ENCODE results near the gene DNER. TPM values are rescaled to one million over a fixed set of nuclear protein-coding genes. Genes with fewer than 3 reads are reported as not detected.

Gene DNER
- polyA plus RNA-seq, 1 of the 3 experiments (the other 2 are of a cell fraction), result 1.4 TPM

- TF ChIP-seq, protein P1, sequence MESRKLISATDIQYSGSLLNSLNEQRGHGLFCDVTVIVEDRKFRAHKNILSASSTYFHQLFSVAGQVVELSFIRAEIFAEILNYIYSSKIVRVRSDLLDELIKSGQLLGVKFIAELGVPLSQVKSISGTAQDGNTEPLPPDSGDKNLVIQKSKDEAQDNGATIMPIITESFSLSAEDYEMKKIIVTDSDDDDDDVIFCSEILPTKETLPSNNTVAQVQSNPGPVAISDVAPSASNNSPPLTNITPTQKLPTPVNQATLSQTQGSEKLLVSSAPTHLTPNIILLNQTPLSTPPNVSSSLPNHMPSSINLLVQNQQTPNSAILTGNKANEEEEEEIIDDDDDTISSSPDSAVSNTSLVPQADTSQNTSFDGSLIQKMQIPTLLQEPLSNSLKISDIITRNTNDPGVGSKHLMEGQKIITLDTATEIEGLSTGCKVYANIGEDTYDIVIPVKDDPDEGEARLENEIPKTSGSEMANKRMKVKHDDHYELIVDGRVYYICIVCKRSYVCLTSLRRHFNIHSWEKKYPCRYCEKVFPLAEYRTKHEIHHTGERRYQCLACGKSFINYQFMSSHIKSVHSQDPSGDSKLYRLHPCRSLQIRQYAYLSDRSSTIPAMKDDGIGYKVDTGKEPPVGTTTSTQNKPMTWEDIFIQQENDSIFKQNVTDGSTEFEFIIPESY (IDR thresholded peaks at IDR 0.05; ENCODE audit: borderline replicate concordance, low read depth), result no peak
- TF ChIP-seq RXRA (IDR thresholded peaks at IDR 0.05; ENCODE audit: borderline replicate concordance, low read depth), result no peak
Measured at GRCh38 chr2:229393926-229394325, 320.4 kb downstream of the DNER start (continued).

DNA sequence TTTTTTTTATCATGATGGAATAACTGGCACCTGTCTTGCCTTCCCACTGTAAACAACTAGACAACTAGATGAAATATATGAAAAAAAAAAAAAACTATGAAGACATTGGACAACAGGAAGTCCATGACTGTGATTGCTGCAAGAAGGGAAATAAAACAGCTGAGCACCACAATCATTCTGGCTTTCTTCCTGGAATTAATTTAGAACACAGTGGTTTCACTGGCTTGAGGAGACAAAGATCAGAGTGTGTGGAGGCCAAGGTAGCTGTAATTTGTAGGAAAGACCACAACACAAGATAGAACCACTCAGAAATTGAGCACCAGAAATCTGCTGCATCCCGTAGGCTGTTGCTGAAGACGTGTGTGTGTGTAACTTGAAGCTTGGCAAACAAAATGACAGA, 322.2 kb downstream of the DNER start:
- WGBS (ENCODE audit: low lambda C conversion rate), result 25% methylated on average over 2 of the region's 2 CpGs
- H2AFZ ChIP-seq (ENCODE audit: low read depth), result no peak overlapping the region
- no peaks in the 10 kb centered on the region for H3K36me3 ChIP-seq (replicated peaks in 1 of 2; ENCODE audit: control insufficient read depth in 1 of 2, insufficient read depth in 2 of 2, low read length in 1 of 2)
- no peaks in the 10 kb centered on the region for H3K9me3 ChIP-seq
- H3K4me2 ChIP-seq, result no peak overlapping the region
- H3K79me2 ChIP-seq (ENCODE audit: insufficient read depth), result no peaks in the 10 kb centered on the region
- H3F3A ChIP-seq (replicated peaks; ENCODE audit: insufficient read depth), result no peaks in the 10 kb centered on the region
- no peak overlapping the region for H3K9ac ChIP-seq
- no peaks in the 10 kb centered on the region for H4K20me1 ChIP-seq (ENCODE audit: insufficient read depth)
- TF ChIP-seq NFIC (IDR thresholded peaks at IDR 0.05; ENCODE audit: borderline replicate concordance) (no peak), TAF1 (IDR thresholded peaks at IDR 0.05; ENCODE audit: borderline replicate concordance, low read depth, low read length) (no peak), FOXJ3 (CRISPR knock-in tag; IDR thresholded peaks at IDR 0.05) (no peak), SMC3 (IDR thresholded peaks at IDR 0.05; ENCODE audit: low read depth, low read length) (no peak), MEF2A (IDR thresholded peaks at IDR 0.05; ENCODE audit: borderline replicate concordance, low read depth) (no peak), MXI1 (IDR thresholded peaks at IDR 0.05; ENCODE audit: low read depth, low read length) (no peak), USF2 (IDR thresholded peaks at IDR 0.05; ENCODE audit: borderline replicate concordance, low read depth, low read length) (no peak), EP300 (IDR thresholded peaks at IDR 0.05; ENCODE audit: borderline replicate concordance in 1 of 2, low read depth in 1 of 2, low read length in 1 of 2) (no peak), GABPA (IDR thresholded peaks at IDR 0.05; ENCODE audit: low read depth) (no peak)
- TF ChIP-seq, protein P2, sequence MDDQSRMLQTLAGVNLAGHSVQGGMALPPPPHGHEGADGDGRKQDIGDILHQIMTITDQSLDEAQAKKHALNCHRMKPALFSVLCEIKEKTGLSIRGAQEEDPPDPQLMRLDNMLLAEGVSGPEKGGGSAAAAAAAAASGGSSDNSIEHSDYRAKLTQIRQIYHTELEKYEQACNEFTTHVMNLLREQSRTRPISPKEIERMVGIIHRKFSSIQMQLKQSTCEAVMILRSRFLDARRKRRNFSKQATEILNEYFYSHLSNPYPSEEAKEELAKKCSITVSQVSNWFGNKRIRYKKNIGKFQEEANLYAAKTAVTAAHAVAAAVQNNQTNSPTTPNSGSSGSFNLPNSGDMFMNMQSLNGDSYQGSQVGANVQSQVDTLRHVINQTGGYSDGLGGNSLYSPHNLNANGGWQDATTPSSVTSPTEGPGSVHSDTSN (IDR thresholded peaks at IDR 0.05), result no peak
- TF ChIP-seq, protein P3, sequence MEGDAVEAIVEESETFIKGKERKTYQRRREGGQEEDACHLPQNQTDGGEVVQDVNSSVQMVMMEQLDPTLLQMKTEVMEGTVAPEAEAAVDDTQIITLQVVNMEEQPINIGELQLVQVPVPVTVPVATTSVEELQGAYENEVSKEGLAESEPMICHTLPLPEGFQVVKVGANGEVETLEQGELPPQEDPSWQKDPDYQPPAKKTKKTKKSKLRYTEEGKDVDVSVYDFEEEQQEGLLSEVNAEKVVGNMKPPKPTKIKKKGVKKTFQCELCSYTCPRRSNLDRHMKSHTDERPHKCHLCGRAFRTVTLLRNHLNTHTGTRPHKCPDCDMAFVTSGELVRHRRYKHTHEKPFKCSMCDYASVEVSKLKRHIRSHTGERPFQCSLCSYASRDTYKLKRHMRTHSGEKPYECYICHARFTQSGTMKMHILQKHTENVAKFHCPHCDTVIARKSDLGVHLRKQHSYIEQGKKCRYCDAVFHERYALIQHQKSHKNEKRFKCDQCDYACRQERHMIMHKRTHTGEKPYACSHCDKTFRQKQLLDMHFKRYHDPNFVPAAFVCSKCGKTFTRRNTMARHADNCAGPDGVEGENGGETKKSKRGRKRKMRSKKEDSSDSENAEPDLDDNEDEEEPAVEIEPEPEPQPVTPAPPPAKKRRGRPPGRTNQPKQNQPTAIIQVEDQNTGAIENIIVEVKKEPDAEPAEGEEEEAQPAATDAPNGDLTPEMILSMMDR (IDR thresholded peaks at IDR 0.05), result no peak
- H3K4me1 ChIP-seq (ENCODE audit: control insufficient read depth in 1 of 2, insufficient read depth in 2 of 2, low read depth in 1 of 2, low read length in 1 of 2), result no peaks in the 10 kb centered on the region
- ChIA-PET POLR2A (no interaction called here), CTCF (no interaction called here)
- H3K27ac ChIP-seq (ENCODE audit: low read depth in 2 of 2, low read length in 1 of 2), result no peak overlapping the region
- no peak for DNase-seq
- no peak overlapping the region for H3K4me3 ChIP-seq (ENCODE audit: low read depth in 2 of 2, low read length in 1 of 2)
- no peaks in the 10 kb centered on the region for H3K27me3 ChIP-seq (ENCODE audit: insufficient read depth)
- no peaks in the 10 kb centered on the region for H3K9me2 ChIP-seq
